HEK293 (cell line): ENCODE measurements around the gene MAP3K7.

Source experiments
- CTCF ChIA-PET: fragments of 350-600 bp; formaldehyde crosslinking; extraction: SDS; loops from one replicate; lab custom pipeline; 2021; ENCODE audit warnings: antibody characterized with exemption; lab: Yijun Ruan, JAX
- POLR2A ChIA-PET: fragments of 300-600 bp; formaldehyde crosslinking; extraction: SDS; loops from one replicate; lab custom pipeline; 2020; ENCODE audit warnings: antibody characterized with exemption, inconsistent platforms; lab: Yijun Ruan, JAX
- H3K27ac ChIP-seq: fragments of 200-500 bp; sonication (Bioruptor generic); 2 replicates; pipeline ENCODE4 v1.5.1; 2014; ENCODE audit warnings: low read depth, low read length, control low read depth, inconsistent platforms; ENCODE audit errors: extremely low read depth
- H3K36me3 ChIP-seq, 2 experiments: fragments of 200-500 bp in 1 of 2; sonication (Bioruptor generic) in 1 of 2; 1 replicate in 1 of 2; 2 replicates in 1 of 2; pipeline ENCODE4 v1.5.1; 2014 to 2017; ENCODE audit warnings: inconsistent platforms in 2 of 2, low read length in 2 of 2; ENCODE audit not compliant: control insufficient read depth in 2 of 2, insufficient read depth in 1 of 2
- H3K4me1 ChIP-seq: fragments of 200-500 bp; sonication (Bioruptor generic); 2 replicates; pipeline ENCODE4 v1.5.1; 2014; ENCODE audit warnings: mild to moderate bottlenecking, low read length, inconsistent platforms; ENCODE audit not compliant: control insufficient read depth, insufficient read depth
- H3K4me3 ChIP-seq: 2 replicates; pipeline ENCODE4 v1.5.1; 2011; ENCODE audit warnings: low read depth, mild to moderate bottlenecking, control low read depth, low read length, moderate library complexity
- H3K9me3 ChIP-seq: fragments of 200-500 bp; sonication (Bioruptor generic); 2 replicates; pipeline ENCODE4 v1.5.1; 2014; ENCODE audit warnings: low read depth, low read length, inconsistent platforms; ENCODE audit not compliant: control insufficient read depth, insufficient read depth
- BCL11B ChIP-seq: fragments of 450-650 bp; formaldehyde crosslinking; IDR thresholded peaks from 2 replicates; pipeline ENCODE4 v1.5.1; 2016; ENCODE audit warnings: low read depth, missing biosample characterization, missing genetic modification characterization
- SCRT1 ChIP-seq: fragments of 450-650 bp; formaldehyde crosslinking; IDR thresholded peaks from 2 replicates; pipeline ENCODE4 v1.5.1; 2016; ENCODE audit warnings: missing biosample characterization, missing genetic modification characterization, borderline replicate concordance
- TRIM28 ChIP-seq: IDR thresholded peaks from 2 replicates; pipeline ENCODE4 v1.6.1; 2011; ENCODE audit warnings: low read length, control low read depth, borderline replicate concordance
- ZBTB48 ChIP-seq: fragments of 450-650 bp; formaldehyde crosslinking; IDR thresholded peaks from 2 replicates; pipeline ENCODE4 v1.5.1; 2016; ENCODE audit warnings: missing biosample characterization, missing genetic modification characterization
- ZEB2 ChIP-seq: fragments of 450-650 bp; formaldehyde crosslinking; IDR thresholded peaks from 2 replicates; pipeline ENCODE4 v1.5.1; 2016; ENCODE audit warnings: missing biosample characterization, missing genetic modification characterization
- ZNF155 ChIP-seq: fragments of 450-650 bp; formaldehyde crosslinking; IDR thresholded peaks from 2 replicates; pipeline ENCODE4 v1.5.1; 2016; ENCODE audit warnings: missing biosample characterization, missing genetic modification characterization
- ZNF175 ChIP-seq: fragments of 450-650 bp; formaldehyde crosslinking; IDR thresholded peaks from 2 replicates; pipeline ENCODE4 v1.5.1; 2016; ENCODE audit warnings: missing biosample characterization, missing genetic modification characterization
- ZNF302 ChIP-seq: fragments of 450-650 bp; formaldehyde crosslinking; IDR thresholded peaks from 2 replicates; pipeline ENCODE4 v1.5.1; 2016; ENCODE audit warnings: missing biosample characterization, missing genetic modification characterization, low read depth
- ZNF654 ChIP-seq: fragments of 450-650 bp; formaldehyde crosslinking; IDR thresholded peaks from 2 replicates; pipeline ENCODE4 v1.5.1; 2016; ENCODE audit warnings: low read depth, missing biosample characterization, missing genetic modification characterization
- ZNF747 ChIP-seq: fragments of 450-650 bp; formaldehyde crosslinking; IDR thresholded peaks from 2 replicates; pipeline ENCODE4 v1.5.1; 2016; ENCODE audit warnings: missing biosample characterization, missing genetic modification characterization
- ZNF830 ChIP-seq: fragments of 450-650 bp; IDR thresholded peaks from 2 replicates; pipeline ENCODE4 v1.5.0; 2018; ENCODE audit warnings: missing biosample characterization, missing genetic modification characterization, low read depth, mild to moderate bottlenecking, moderate library complexity
- TF ChIP-seq, protein P1 (sequence below): fragments of 450-650 bp; formaldehyde crosslinking; IDR thresholded peaks from 2 replicates; pipeline ENCODE4 v1.5.1; 2016; ENCODE audit warnings: missing biosample characterization, missing genetic modification characterization
- TF ChIP-seq, protein P2 (sequence below): IDR thresholded peaks from 2 replicates; pipeline ENCODE4 v1.6.1; 2011; ENCODE audit warnings: mild to moderate bottlenecking, low read depth, low read length, borderline replicate concordance
- TF ChIP-seq, protein P3 (sequence below): fragments of 450-650 bp; formaldehyde crosslinking; IDR thresholded peaks from 2 replicates; pipeline ENCODE4 v1.5.1; 2017; ENCODE audit warnings: missing biosample characterization, missing genetic modification characterization
- TF ChIP-seq, protein P4 (sequence below): fragments of 450-650 bp; formaldehyde crosslinking; IDR thresholded peaks from 2 replicates; pipeline ENCODE4 v1.5.1; 2016; ENCODE audit warnings: missing biosample characterization, missing genetic modification characterization

MAP3K7 gene

DNA sequence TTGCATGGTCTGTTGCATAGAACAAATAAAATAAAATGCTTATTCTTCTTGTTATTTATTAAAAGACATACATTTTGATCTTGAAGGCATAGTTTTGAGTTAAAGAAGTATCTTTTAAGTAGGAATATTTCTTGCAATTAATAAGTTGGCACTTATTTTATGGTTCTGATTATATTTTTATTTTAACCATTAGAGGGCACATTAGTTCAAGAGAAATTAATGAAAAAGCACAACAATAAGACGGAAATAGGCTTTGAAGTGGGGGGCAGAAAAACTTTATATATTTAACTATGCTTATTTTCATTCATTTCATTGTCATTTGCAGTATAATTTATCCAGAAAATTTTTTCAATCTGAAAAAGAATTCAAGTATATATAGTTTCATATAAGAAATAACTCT, 44.2 kb upstream of the MAP3K7 start:
- H3K4me1 ChIP-seq = no peaks in the 10 kb centered on the region
- H3K27ac ChIP-seq = no peak overlapping the region
- no peak for TF ChIP-seq SCRT1
- TF ChIP-seq, protein P1, sequence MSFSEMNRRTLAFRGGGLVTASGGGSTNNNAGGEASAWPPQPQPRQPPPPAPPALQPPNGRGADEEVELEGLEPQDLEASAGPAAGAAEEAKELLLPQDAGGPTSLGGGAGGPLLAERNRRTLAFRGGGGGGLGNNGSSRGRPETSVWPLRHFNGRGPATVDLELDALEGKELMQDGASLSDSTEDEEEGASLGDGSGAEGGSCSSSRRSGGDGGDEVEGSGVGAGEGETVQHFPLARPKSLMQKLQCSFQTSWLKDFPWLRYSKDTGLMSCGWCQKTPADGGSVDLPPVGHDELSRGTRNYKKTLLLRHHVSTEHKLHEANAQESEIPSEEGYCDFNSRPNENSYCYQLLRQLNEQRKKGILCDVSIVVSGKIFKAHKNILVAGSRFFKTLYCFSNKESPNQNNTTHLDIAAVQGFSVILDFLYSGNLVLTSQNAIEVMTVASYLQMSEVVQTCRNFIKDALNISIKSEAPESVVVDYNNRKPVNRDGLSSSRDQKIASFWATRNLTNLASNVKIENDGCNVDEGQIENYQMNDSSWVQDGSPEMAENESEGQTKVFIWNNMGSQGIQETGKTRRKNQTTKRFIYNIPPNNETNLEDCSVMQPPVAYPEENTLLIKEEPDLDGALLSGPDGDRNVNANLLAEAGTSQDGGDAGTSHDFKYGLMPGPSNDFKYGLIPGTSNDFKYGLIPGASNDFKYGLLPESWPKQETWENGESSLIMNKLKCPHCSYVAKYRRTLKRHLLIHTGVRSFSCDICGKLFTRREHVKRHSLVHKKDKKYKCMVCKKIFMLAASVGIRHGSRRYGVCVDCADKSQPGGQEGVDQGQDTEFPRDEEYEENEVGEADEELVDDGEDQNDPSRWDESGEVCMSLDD (tag by site-specific recombination) = no peak
- TF ChIP-seq TRIM28 = no peak
- peak; percentile 27 for TF ChIP-seq ZNF654 (tag by site-specific recombination)
- H3K4me3 ChIP-seq = no peak overlapping the region
- ChIA-PET POLR2A (no interaction called here), CTCF (interaction anchor here (0.5 to 1.7 kb wide), 6 partner anchors 9 to 310 kb away, joined by 3 to 5 read pairs (median 4); no protein-coding TSS in a partner anchor)
- H3K36me3 ChIP-seq = no peaks in the 10 kb centered on the region
- H3K9me3 ChIP-seq = no peaks in the 10 kb centered on the region

DNA sequence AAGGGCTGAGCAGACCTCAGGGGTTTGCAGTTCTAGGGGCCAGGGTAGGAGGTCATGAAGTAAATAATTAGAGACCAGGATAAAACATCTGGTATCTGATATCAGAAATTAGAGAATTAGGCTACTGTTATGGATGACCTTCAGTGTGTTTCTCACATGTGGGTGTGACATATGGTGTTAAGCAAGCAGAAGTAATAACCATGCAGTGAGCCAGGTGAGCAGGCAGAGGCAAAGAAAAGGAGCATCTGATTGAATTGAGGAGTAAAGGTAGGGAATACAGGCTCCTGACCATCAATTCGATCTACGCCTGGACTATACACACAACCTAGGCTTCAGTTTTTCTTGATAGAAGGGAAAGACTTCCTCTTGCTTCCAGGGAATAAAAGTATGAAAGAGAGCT, 34.7 kb upstream of the MAP3K7 start:
- H3K27ac ChIP-seq = no peak overlapping the region
- CTCF ChIA-PET = no interaction called here
- H3K4me1 ChIP-seq = peaks cover 14% of the 10 kb centered on the region; the same call in 1 of the 2 replicates
- TF ChIP-seq, protein P2, sequence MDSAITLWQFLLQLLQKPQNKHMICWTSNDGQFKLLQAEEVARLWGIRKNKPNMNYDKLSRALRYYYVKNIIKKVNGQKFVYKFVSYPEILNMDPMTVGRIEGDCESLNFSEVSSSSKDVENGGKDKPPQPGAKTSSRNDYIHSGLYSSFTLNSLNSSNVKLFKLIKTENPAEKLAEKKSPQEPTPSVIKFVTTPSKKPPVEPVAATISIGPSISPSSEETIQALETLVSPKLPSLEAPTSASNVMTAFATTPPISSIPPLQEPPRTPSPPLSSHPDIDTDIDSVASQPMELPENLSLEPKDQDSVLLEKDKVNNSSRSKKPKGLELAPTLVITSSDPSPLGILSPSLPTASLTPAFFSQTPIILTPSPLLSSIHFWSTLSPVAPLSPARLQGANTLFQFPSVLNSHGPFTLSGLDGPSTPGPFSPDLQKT = no peak
- TF ChIP-seq ZNF175 (tag by site-specific recombination) (no peak), BCL11B (tag by site-specific recombination) (no peak), ZNF302 (tag by site-specific recombination) (no peak)
- POLR2A ChIA-PET = no interaction called here
- no peaks in the 10 kb centered on the region for H3K9me3 ChIP-seq
- no peaks in the 10 kb centered on the region for H3K36me3 ChIP-seq
- H3K4me3 ChIP-seq = no peak overlapping the region

DNA sequence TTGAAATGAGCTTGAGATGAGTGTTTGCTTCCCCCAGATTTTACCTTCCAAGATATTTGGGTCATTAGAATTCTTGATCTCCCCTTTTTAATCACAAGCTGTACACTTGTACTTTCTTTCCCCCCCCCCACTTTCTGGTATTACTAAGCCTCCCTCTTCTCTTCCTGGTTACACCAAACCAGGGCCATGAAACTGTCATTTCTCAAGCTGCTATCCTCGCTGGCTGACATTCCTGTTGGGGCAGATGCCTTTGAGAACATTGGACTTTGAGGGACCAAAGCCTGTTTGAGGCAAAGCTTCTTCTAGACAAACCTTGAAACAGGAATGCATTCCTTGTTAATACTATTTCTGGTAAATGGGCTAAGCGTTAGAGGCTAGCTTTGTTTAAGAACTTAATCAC, 32.3 kb upstream of the MAP3K7 start:
- Histone ChIP-seq H3K4me3 (no peak overlapping the region), H3K36me3 (no peaks in the 10 kb centered on the region), H3K27ac (no peak overlapping the region), H3K4me1 (peaks cover 14% of the 10 kb centered on the region; the same call in 1 of the 2 replicates), H3K9me3 (no peaks in the 10 kb centered on the region)
- ChIA-PET POLR2A (no interaction called here), CTCF (interaction anchor here (0.7 to 1.7 kb wide), 6 partner anchors 10 to 301 kb away, joined by 3 to 10 read pairs (median 4); no protein-coding TSS in a partner anchor)
- TF ChIP-seq ZNF830 (tag by site-specific recombination) = no peak
- no peak for TF ChIP-seq ZNF155 (tag by site-specific recombination)
- TF ChIP-seq, protein P3, sequence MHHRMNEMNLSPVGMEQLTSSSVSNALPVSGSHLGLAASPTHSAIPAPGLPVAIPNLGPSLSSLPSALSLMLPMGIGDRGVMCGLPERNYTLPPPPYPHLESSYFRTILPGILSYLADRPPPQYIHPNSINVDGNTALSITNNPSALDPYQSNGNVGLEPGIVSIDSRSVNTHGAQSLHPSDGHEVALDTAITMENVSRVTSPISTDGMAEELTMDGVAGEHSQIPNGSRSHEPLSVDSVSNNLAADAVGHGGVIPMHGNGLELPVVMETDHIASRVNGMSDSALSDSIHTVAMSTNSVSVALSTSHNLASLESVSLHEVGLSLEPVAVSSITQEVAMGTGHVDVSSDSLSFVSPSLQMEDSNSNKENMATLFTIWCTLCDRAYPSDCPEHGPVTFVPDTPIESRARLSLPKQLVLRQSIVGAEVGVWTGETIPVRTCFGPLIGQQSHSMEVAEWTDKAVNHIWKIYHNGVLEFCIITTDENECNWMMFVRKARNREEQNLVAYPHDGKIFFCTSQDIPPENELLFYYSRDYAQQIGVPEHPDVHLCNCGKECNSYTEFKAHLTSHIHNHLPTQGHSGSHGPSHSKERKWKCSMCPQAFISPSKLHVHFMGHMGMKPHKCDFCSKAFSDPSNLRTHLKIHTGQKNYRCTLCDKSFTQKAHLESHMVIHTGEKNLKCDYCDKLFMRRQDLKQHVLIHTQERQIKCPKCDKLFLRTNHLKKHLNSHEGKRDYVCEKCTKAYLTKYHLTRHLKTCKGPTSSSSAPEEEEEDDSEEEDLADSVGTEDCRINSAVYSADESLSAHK = peak; percentile 78
- TF ChIP-seq ZNF747 (tag by site-specific recombination) = no peak
- no peak for TF ChIP-seq ZBTB48 (tag by site-specific recombination)
- TF ChIP-seq, protein P4, sequence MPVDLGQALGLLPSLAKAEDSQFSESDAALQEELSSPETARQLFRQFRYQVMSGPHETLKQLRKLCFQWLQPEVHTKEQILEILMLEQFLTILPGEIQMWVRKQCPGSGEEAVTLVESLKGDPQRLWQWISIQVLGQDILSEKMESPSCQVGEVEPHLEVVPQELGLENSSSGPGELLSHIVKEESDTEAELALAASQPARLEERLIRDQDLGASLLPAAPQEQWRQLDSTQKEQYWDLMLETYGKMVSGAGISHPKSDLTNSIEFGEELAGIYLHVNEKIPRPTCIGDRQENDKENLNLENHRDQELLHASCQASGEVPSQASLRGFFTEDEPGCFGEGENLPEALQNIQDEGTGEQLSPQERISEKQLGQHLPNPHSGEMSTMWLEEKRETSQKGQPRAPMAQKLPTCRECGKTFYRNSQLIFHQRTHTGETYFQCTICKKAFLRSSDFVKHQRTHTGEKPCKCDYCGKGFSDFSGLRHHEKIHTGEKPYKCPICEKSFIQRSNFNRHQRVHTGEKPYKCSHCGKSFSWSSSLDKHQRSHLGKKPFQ (tag by site-specific recombination) = no peak
- no peak for TF ChIP-seq ZEB2 (tag by site-specific recombination)
